Pancreas (tissue), 10 donors: ENCODE results near the gene CHID1. TPM values are rescaled to one million over a fixed set of nuclear protein-coding genes. Genes with fewer than 3 reads are reported as not detected.
A peak's percentile ranks its signal among the peaks of the same experiment; 100 is the strongest.

Experiments
- ATAC-seq, 4 donors: fragments of 200-7000 bp; cut with Tn5 transposase; one replicate each; pipeline versions ENCODE4 v1.8.0 to v1.9.1; 2020; ENCODE audit warnings: mild to moderate bottlenecking in 4 of 4, moderate library complexity in 4 of 4
- DNase-seq, 6 donors: peaks; one replicate each; pipeline ENCODE4 v3.0.0-alpha.2; 2020
- FAIRE-seq: peaks from 2 replicates; lab custom pipeline; 2012; peaks lifted over from hg19 to GRCh38; lab: Jason Lieb, UNC
- H3K27ac ChIP-seq, 4 donors: fragments of 200-600 bp; sonication (generic); 1 replicate in 3 of 4; 2 replicates in 1 of 4; pipeline versions ENCODE4 v1.5.0 to v1.8.0; 2020
- H3K27me3 ChIP-seq, 4 donors: fragments of 200-600 bp; one replicate each; pipeline ENCODE4 v1.8.0; 2021
- H3K36me3 ChIP-seq, 3 donors: fragments of 200-600 bp; sonication (generic) in 1 of 3; one replicate each; pipeline versions ENCODE4 v1.5.0 to v1.8.0; 2020 to 2021
- H3K4me1 ChIP-seq, 3 donors: fragments of 200-600 bp; one replicate each; pipeline ENCODE4 v1.8.0; 2021
- H3K4me3 ChIP-seq, 4 donors: fragments of 200-600 bp; sonication (generic) in 2 of 4; one replicate each; pipeline versions ENCODE4 v1.5.0 to v1.8.0; 2020 to 2021
- H3K9me3 ChIP-seq, 4 donors: fragments of 200-600 bp; one replicate each; pipeline ENCODE4 v1.8.0; 2021
- WGBS, 2 donors: extraction: QIAGEN DNeasy Blood & Tissue Kit; methylation state at CpG; one replicate each; pipeline ENCODE4 v1.1.7; 2013; 5-methylcytosine and 5-hydroxymethylcytosine counted together
- intact Hi-C, 3 donors: fragments of 100-400 bp; cut with DNase I; formaldehyde crosslinking; loops; one replicate each; pipeline versions ENCODE4 v1.11.1 to v1.14.2; 2022
- polyA plus RNA-seq, 2 donors: library from polyadenylated mRNA; stranded (reverse); fragments of 200-250 nt; gene quantifications; one replicate each; pipeline ENCODE4 v1.2.3, GENCODE V29; 2013
- total RNA-seq, 6 donors: library from RNA; stranded (reverse); fragmentation: NEBNext Ultra II Directional in 4 of 6; extraction: Animal tissue kit (Norgen Biotek cat#: 25700) in 4 of 6; gene quantifications; one replicate each; pipeline versions ENCODE4 v1.2.1 to v1.2.4, GENCODE V29; 2021 to 2023
- TF ChIP-seq, protein P1 (sequence below), 4 donors: fragments of 200-600 bp; sonication (generic) in 3 of 4; IDR thresholded peaks; one replicate each; pipeline versions ENCODE4 v1.5.0 to v1.8.0; 2021; ENCODE audit warnings: antibody characterized with exemption in 4 of 4
- donor health status: healthy with polysubstance abuse.
- donor health status: DM: no; HTN: no; CAD: no; lungs with moderate emphysema.
- donor health status: DM: no; HTN: no; CAD: no.
- donor health status: control.
- donor health status: control.
- donor health status: Bipolar disorder and iron deficiency.
- donor health status: DM: yes; HTN: yes; CAD: no.
- donor health status: DM: no; HTN: no; CAD: no.
- donor health status: DM: no; HTN: no; CAD: no.
- donor health status: DM: yes; HTN: yes; CAD: no.

Gene CHID1
- total and polyA plus RNA-seq, 8 donors: 41.7 to 86.0 (median 62.1) TPM

- Histone ChIP-seq H3K27ac (peak overlapping the region in 1 of 4 donors; percentile 83), H3K36me3 (no peaks in the 10 kb centered on the region), H3K4me1 (peaks cover 4 to 31% (median 30%) of the 10 kb centered on the region in 3 donors), H3K27me3 (no peaks in the 10 kb centered on the region), H3K9me3 (no peaks in the 10 kb centered on the region), H3K4me3 (no peak overlapping the region)
- DNase-seq: peak in 1 of 6 donors; percentile 30
- no peak for FAIRE-seq
- no peak for ATAC-seq
- intact Hi-C loops: loop anchor here in 2 of 3 donors (2.0 to 5.0 kb wide), 2 partner anchors 205 to 206 kb away; no protein-coding TSS in a partner anchor
- 62 to 70% methylated on average over 8 of the region's 8 CpGs for WGBS, 2 donors
- TF ChIP-seq, protein P1, sequence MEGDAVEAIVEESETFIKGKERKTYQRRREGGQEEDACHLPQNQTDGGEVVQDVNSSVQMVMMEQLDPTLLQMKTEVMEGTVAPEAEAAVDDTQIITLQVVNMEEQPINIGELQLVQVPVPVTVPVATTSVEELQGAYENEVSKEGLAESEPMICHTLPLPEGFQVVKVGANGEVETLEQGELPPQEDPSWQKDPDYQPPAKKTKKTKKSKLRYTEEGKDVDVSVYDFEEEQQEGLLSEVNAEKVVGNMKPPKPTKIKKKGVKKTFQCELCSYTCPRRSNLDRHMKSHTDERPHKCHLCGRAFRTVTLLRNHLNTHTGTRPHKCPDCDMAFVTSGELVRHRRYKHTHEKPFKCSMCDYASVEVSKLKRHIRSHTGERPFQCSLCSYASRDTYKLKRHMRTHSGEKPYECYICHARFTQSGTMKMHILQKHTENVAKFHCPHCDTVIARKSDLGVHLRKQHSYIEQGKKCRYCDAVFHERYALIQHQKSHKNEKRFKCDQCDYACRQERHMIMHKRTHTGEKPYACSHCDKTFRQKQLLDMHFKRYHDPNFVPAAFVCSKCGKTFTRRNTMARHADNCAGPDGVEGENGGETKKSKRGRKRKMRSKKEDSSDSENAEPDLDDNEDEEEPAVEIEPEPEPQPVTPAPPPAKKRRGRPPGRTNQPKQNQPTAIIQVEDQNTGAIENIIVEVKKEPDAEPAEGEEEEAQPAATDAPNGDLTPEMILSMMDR (IDR thresholded peaks at IDR 0.05): no peak
Observed at GRCh38 chr11:845872-846495, 64.6 kb downstream of the CHID1 start.

DNA sequence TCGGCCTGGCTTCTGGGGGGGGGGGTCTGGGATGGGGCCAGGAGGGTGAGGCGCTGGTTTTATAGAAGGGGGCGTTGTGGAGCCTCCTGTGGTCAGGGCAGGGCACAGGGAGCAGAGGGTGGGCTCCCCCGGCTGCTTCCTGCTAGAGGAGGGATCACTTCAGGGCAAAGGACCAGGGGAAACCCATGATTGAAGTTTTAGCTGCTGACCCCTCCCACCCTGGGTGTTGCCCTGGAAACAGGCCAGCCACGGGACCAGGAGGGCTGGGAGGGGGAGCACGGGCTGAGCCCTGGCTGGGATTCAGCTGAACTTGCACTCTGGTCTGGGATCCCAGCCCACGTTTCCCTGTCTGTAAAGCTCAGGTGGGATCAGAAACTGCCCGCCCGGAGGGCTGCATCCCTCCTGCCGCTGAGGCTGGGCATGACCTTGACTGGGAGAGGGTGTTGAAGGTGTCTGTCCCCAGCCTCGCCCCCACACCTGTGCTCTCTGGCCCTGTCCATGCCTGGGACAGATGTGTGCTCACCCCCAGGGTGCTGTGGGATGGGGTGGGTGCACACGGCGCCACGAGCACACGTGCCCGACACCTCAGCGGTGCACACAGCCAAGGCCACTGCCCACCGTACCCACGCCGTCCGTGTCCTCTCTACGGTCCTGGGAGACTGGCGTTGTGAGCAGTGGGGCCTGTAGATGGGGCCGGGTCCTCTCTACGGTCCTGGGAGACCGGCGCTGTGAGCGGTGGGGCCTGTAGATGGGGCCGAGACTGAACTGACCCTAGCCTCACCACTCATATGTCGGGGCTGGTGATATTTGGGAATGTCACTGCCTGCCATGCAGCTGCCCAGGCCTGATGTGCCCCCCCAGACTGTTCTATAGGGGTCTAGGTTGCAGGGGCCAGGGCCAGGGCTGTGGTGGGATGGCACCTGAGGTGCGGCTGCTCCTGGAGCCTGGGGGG lies 65.6 kb downstream of the CHID1 start:
- WGBS, 2 donors: 46 to 51% methylated on average over 29 to 31 of the region's 31 CpGs
- FAIRE-seq (no peak), DNase-seq (peak; percentile 83 to 94 (median 86)), ATAC-seq (peak; percentile 4 to 42 (median 30))
- Histone ChIP-seq H3K27me3 (no peaks in the 10 kb centered on the region), H3K4me1 (peaks cover 4 to 39% (median 36%) of the 10 kb centered on the region in 3 donors), H3K36me3 (peaks cover 0 to 9% (median 3%) of the 10 kb centered on the region in 3 donors), H3K4me3 (peak overlapping the region in 2 of 4 donors; percentile 77 to 92), H3K9me3 (no peaks in the 10 kb centered on the region), H3K27ac (peak overlapping the region; percentile 83 to 93 (median 92))
- TF ChIP-seq, protein P1 (IDR thresholded peaks at IDR 0.05): no peak
- intact Hi-C loops: loop anchor here in 1 of 3 donors (5.0 kb wide), 1 partner anchor 207 kb away; no protein-coding TSS in a partner anchor

DNA sequence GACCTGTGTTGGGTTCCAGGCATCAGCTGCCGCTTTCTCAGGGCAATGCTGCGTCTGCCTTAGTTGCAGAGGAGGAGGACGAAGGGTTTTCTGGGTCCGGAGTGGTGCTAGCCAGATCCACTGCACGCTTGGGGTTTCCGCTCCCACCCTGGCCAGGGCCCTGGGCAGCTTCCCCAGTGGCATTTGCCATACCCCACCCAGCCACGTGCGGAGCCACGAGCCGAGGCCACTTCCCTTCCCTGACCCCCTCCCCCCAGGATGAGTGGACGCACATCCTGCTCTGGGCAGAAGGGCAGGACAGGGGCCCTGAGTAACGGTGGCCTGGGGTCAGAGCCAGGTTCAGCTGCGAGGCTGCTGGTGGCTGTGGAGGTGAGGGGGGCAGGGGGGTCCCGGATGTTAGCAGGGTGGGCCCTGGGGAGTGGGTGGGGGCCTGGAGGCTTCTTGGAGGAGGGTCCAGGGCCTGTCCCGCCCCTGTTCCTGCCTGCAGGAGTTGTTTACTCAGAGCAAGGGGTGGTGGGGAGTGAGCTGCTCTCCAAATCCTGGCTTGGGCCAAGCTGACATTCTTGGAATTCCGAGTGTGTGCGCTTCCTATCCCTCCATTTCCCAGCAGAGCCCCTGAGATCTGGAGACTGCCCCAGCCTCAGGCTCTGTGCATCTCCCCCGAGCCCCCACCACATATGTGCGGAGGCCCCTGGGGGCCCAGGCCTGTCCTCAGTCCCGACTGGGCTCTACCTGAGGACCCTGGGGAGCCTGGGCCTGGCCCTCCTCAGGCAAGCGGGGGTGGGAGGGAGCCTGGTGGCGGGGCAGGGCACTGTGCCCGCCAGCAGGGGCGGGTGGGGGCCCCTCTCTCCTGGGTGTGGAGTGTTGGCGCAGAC lies 66.6 kb downstream of the CHID1 start:
- H3K9me3 ChIP-seq: no peaks in the 10 kb centered on the region
- intact Hi-C loops: no loop called here
- H3K4me1 ChIP-seq: peaks cover 4 to 36% (median 34%) of the 10 kb centered on the region in 3 donors
- H3K27ac ChIP-seq: peak overlapping the region; percentile 83 to 93 (median 92)
- TF ChIP-seq, protein P1 (IDR thresholded peaks at IDR 0.05): no peak
- H3K4me3 ChIP-seq: peak overlapping the region in 3 of 4 donors; percentile 77 to 92 (median 81)
- WGBS, 2 donors: 7 to 21% methylated on average over 23 to 25 of the region's 25 CpGs
- FAIRE-seq (no peak), ATAC-seq (peak; percentile 16 to 37 (median 34)), DNase-seq (peak in 5 of 6 donors; percentile 78 to 92 (median 84))
- H3K36me3 ChIP-seq: peaks cover 0 to 18% (median 12%) of the 10 kb centered on the region in 3 donors
- H3K27me3 ChIP-seq: no peaks in the 10 kb centered on the region

- Histone ChIP-seq H3K27ac (peak overlapping the region; percentile 83 to 93 (median 92)), H3K4me1 (peaks cover 4 to 30% (median 26%) of the 10 kb centered on the region in 3 donors), H3K9me3 (no peaks in the 10 kb centered on the region), H3K4me3 (peak overlapping the region; percentile 69 to 92 (median 79)), H3K27me3 (no peaks in the 10 kb centered on the region), H3K36me3 (peaks cover 0 to 25% (median 12%) of the 10 kb centered on the region in 3 donors)
- WGBS, 2 donors: 1% methylated on average over 43 to 53 of the region's 53 CpGs
- TF ChIP-seq, protein P1 (IDR thresholded peaks at IDR 0.05): no peak
- FAIRE-seq: no peak
- intact Hi-C loops: no loop called here
- DNase-seq: peak in 1 of 6 donors; percentile 52
- peak in 1 of 4 donors; percentile 0 for ATAC-seq
Observed at GRCh38 chr11:843086-843734, 67.4 kb downstream of the CHID1 start.
